ENCODE results near the gene ERBB4. TPM values are rescaled to one million over a fixed set of nuclear protein-coding genes. Genes with fewer than 3 reads are reported as not detected.

Gene ERBB4
- total RNA-seq, 2 experiments from 2014 or later = not detected

GRCh38 chr2:212361174-212361756 lies 177.3 kb downstream of the ERBB4 start:
- H3K27ac Mint-ChIP-seq = no peak overlapping the region
- CTCF ChIA-PET = no interaction called here
- Histone ChIP-seq H3K4me1 (ENCODE audit: insufficient read depth, low read length) (no peaks in the 10 kb centered on the region), H3K27me3 (ENCODE audit: control insufficient read depth in 1 of 2, insufficient read depth in 2 of 2, low read length in 2 of 2) (no peaks in the 10 kb centered on the region), H3K4me3 (ENCODE audit: low read length) (no peak overlapping the region), H3K27ac (ENCODE audit: low read depth in 1 of 2, low read length in 2 of 2) (no peak overlapping the region), H3K9me3 (ENCODE audit: control insufficient read depth in 1 of 2, insufficient read depth in 1 of 2, low read length in 2 of 2) (no peaks in the 10 kb centered on the region), H3K36me3 (ENCODE audit: insufficient read depth, low read length) (no peaks in the 10 kb centered on the region)
- no peak for TF ChIP-seq CTCF (IDR thresholded peaks at IDR 0.05)
- ATAC-seq (ENCODE audit: poor library complexity) (no peak), DNase-seq (no peak)
- H3K4me3 Mint-ChIP-seq = no peak overlapping the region
- POLR2A ChIA-PET = no interaction called here
- H3K4me1 Mint-ChIP-seq (ENCODE audit: low read depth) = no peaks in the 10 kb centered on the region
- intact Hi-C loops (cut with DNase I, micrococcal nuclease) = no loop called here
- H3K9me3 Mint-ChIP-seq = no peaks in the 10 kb centered on the region
- H3K36me3 Mint-ChIP-seq (ENCODE audit: low read depth) = no peaks in the 10 kb centered on the region
- no peaks in the 10 kb centered on the region for H3K27me3 Mint-ChIP-seq

GRCh38 chr2:212360068-212360460 lies 178.5 kb downstream of the ERBB4 start:
- no peaks in the 10 kb centered on the region for H3K27me3 ChIP-seq (ENCODE audit: control insufficient read depth in 1 of 2, insufficient read depth in 2 of 2, low read length in 2 of 2)
- H3K4me1 ChIP-seq (ENCODE audit: insufficient read depth, low read length) = no peaks in the 10 kb centered on the region
- H3K4me3 Mint-ChIP-seq = no peak overlapping the region
- no peak for TF ChIP-seq CTCF (IDR thresholded peaks at IDR 0.05)
- H3K36me3 Mint-ChIP-seq (ENCODE audit: low read depth) = no peaks in the 10 kb centered on the region
- H3K27ac ChIP-seq (ENCODE audit: low read depth in 1 of 2, low read length in 2 of 2) = no peak overlapping the region
- intact Hi-C loops (cut with DNase I, micrococcal nuclease) = no loop called here
- H3K4me1 Mint-ChIP-seq (ENCODE audit: low read depth) = no peaks in the 10 kb centered on the region
- no peaks in the 10 kb centered on the region for H3K9me3 ChIP-seq (ENCODE audit: control insufficient read depth in 1 of 2, insufficient read depth in 1 of 2, low read length in 2 of 2)
- H3K36me3 ChIP-seq (ENCODE audit: insufficient read depth, low read length) = no peaks in the 10 kb centered on the region
- H3K27ac Mint-ChIP-seq = no peak overlapping the region
- ATAC-seq (ENCODE audit: poor library complexity) (no peak), DNase-seq (no peak)
- H3K4me3 ChIP-seq (ENCODE audit: low read length) = no peak overlapping the region
- ChIA-PET POLR2A (no interaction called here), CTCF (no interaction called here)
- no peaks in the 10 kb centered on the region for H3K27me3 Mint-ChIP-seq
- H3K9me3 Mint-ChIP-seq = no peaks in the 10 kb centered on the region

- H3K4me1 Mint-ChIP-seq (ENCODE audit: low read depth) = no peaks in the 10 kb centered on the region
- no peaks in the 10 kb centered on the region for H3K9me3 Mint-ChIP-seq
- CTCF ChIA-PET = no interaction called here
- no peaks in the 10 kb centered on the region for H3K36me3 ChIP-seq (ENCODE audit: insufficient read depth, low read length)
- no peaks in the 10 kb centered on the region for H3K9me3 ChIP-seq (ENCODE audit: control insufficient read depth in 1 of 2, insufficient read depth in 1 of 2, low read length in 2 of 2)
- H3K27me3 Mint-ChIP-seq = no peaks in the 10 kb centered on the region
- TF ChIP-seq CTCF (IDR thresholded peaks at IDR 0.05) = no peak
- no peaks in the 10 kb centered on the region for H3K27me3 ChIP-seq (ENCODE audit: control insufficient read depth in 1 of 2, insufficient read depth in 2 of 2, low read length in 2 of 2)
- no peak overlapping the region for H3K27ac ChIP-seq (ENCODE audit: low read depth in 1 of 2, low read length in 2 of 2)
- no peak overlapping the region for H3K4me3 Mint-ChIP-seq
- intact Hi-C loops (cut with DNase I, micrococcal nuclease) = no loop called here
- ATAC-seq (ENCODE audit: poor library complexity) = no peak
- H3K36me3 Mint-ChIP-seq (ENCODE audit: low read depth) = no peaks in the 10 kb centered on the region
- no peaks in the 10 kb centered on the region for H3K4me1 ChIP-seq (ENCODE audit: insufficient read depth, low read length)
- POLR2A ChIA-PET = no interaction called here
- H3K4me3 ChIP-seq (ENCODE audit: low read length) = no peak overlapping the region
- DNase-seq = no peak
- no peak overlapping the region for H3K27ac Mint-ChIP-seq
Observed at GRCh38 chr2:212359425-212360067, 179.1 kb downstream of the ERBB4 start.

Measured in CD4-positive, alpha-beta T cell (primary cell).